ENCODE data around the gene SFRP5.

Gene SFRP5

DNA sequence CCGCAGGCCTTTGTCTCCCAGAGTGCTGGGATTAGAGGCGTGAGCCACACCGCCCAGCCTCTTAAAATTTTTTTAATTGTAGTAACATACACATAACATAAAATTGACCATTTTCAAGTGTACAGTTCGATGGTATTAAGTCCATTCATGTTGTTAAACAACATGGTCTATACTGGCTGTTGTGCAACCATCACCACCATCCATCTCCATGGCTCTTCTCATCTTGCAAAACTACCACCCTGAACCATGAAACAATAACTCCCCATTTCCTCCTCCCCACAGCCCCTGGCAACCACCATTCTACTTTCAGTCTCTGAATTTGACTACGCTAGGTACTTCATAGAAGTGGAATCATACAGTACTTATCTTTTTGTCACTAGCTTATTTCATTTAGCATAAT is 42.8 kb downstream of the SFRP5 start:
- no peak for DNase-seq (ENCODE audit: low read depth)
- TF ChIP-seq, protein P1, sequence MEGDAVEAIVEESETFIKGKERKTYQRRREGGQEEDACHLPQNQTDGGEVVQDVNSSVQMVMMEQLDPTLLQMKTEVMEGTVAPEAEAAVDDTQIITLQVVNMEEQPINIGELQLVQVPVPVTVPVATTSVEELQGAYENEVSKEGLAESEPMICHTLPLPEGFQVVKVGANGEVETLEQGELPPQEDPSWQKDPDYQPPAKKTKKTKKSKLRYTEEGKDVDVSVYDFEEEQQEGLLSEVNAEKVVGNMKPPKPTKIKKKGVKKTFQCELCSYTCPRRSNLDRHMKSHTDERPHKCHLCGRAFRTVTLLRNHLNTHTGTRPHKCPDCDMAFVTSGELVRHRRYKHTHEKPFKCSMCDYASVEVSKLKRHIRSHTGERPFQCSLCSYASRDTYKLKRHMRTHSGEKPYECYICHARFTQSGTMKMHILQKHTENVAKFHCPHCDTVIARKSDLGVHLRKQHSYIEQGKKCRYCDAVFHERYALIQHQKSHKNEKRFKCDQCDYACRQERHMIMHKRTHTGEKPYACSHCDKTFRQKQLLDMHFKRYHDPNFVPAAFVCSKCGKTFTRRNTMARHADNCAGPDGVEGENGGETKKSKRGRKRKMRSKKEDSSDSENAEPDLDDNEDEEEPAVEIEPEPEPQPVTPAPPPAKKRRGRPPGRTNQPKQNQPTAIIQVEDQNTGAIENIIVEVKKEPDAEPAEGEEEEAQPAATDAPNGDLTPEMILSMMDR (IDR thresholded peaks at IDR 0.05; ENCODE audit: low read depth, low read length, missing control alignments), result no peak
- H3K4me3 ChIP-seq (ENCODE audit: low read depth, low read length), result no peak overlapping the region

DNA sequence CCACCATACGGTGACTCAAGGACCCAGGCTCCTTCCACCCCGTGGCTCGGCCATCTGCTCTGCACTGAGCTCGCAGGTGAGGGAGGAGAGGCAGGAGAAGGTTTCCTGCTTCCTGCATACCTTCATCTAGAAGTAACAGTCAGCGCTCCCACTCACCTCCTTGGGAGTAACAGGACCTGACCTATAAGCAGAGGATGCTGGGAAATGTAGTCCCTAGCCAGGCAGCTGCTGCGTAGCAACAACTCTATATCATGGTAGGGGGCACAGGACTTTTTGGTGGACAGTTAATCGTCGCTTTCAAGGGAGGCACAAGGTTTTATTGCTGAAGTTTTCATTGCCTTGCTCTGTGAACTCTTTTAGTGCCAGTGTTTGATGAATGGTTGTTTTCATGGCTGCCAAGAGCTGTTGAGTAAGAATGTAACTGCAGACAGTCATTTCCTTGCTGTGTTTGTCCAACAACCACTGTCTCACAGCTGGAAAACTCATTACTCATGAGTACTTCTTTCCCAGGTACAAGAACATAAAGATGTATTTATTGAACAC is 45.1 kb downstream of the SFRP5 start:
- no peak overlapping the region for H3K4me3 ChIP-seq (ENCODE audit: low read depth, low read length)
- DNase-seq (ENCODE audit: low read depth), result no peak
- TF ChIP-seq, protein P1 (IDR thresholded peaks at IDR 0.05; ENCODE audit: low read depth, low read length, missing control alignments), result no peak

DNA sequence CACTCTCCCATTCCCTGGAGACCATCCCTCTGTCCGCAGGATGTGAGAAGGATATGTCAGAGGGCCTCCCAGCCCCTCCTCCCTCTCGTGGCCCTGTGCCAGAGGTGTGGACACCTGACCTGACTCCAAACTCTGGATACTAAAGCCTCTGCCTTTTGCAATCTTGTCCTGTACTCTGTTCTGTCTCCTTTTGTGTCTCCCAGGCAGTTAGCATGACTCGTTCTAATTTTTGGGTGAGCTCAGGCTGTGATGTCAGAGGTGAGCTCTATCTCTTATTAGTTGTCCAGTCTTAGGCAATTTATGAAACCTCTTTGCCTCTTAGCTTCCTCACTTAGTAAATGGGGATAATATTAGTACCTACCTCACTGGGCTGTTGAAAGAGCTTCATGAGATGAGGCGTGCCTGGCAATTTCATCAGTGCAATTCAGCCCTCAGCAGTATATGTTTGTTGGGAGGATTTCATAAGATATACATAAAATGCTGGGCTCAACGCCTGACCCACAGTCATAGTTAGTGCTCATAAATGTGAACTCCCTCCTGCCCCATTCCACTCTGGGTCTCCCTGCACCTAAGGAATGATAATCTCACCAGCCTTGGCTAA is 47.4 kb downstream of the SFRP5 start:
- DNase-seq (ENCODE audit: low read depth), result no peak
- no peak overlapping the region for H3K4me3 ChIP-seq (ENCODE audit: low read depth, low read length)
- TF ChIP-seq, protein P1 (IDR thresholded peaks at IDR 0.05; ENCODE audit: low read depth, low read length, missing control alignments), result no peak

DNA sequence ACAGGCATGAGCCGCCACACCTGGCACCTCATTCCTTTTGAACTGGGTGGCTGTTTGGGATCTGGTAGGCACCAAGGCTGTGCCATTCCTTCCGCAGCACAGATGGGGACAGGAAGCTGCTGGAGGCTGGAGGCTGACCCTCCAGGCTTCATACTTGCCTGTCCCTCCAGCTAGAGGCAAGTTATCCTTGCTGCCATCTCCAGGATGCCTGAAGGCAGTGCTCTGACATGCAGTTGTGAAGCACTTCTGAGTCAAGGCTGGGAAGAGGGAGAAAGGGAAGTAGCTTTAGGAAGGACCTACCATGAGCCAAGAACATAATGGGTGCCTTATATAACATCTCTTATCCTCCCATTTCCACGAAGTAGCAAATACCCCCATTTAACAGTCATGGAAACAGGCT is 48.8 kb downstream of the SFRP5 start:
- DNase-seq (ENCODE audit: low read depth), result no peak
- TF ChIP-seq, protein P1 (IDR thresholded peaks at IDR 0.05; ENCODE audit: low read depth, low read length, missing control alignments), result no peak

DNA sequence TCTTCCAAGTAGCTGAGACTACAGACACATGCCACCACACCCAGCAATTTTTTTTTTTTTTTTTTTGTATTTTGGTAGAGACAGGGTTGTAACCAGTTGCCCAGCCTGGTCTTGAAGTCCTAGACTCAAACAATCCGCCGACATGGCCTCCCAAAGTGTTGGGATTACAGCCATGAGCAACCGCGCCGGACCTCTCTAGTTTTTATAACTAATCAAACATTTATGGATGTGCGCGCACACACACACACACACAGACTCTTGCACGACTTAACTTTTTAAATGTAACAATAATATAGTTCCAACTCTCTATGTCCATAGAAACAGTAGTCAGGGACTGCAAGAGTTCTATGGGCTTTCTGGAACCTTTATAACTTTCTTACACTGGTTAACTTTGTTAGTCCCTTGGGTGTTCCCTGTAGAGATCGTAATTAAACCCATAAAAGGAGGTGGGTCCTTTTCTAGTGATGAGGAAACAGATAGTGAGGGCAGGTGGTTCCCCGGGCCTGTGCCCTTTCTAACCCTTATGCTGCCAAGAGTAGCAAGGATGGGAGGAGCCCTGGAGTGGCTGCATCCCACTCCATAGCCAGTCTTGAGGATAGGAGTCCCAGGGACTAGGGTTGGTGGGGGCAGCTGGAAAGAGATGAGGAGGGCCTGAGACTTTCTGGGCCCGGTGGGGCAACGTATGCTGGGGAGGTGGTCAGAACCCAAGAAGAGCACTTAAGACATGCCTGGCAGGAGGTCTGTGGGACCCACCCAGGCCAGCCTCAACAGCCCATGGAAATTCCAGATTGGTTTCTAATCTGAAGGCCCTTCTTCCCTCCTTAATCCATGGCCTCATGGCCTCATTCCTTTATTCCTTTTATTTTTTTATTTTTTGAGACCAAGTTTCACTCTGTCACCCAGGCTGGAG is 49.7 kb downstream of the SFRP5 start:
- TF ChIP-seq, protein P1 (IDR thresholded peaks at IDR 0.05; ENCODE audit: low read depth, low read length, missing control alignments), result no peak
- no peak overlapping the region for H3K4me3 ChIP-seq (ENCODE audit: low read depth, low read length)
- no peak for DNase-seq (ENCODE audit: low read depth)

More for the DNA sequence above, 48.8 kb downstream of the SFRP5 start:
- H3K4me3 ChIP-seq (ENCODE audit: low read depth, low read length), result no peak overlapping the region

DNA sequence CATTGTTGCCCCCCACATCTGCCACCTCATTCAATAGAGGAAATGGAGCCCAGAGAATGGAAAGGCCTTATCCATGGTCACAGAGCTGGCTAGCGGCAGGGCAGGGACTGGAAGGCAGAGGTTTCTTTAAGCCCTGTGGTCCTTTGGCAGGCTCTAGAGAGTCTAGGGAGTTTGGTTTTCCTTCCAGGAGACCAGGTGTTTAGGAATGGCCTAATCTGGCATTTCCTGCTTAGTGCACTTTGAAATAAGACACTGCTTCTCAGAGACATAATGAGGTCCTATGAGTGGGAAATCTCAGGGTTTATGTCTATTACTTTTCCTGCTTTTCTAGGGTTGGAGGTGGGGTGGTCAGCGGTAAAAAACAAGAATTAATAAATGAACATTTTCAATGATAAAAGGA is 52.2 kb downstream of the SFRP5 start:
- no peak for DNase-seq (ENCODE audit: low read depth)
- TF ChIP-seq, protein P1 (IDR thresholded peaks at IDR 0.05; ENCODE audit: low read depth, low read length, missing control alignments), result no peak
- no peak overlapping the region for H3K4me3 ChIP-seq (ENCODE audit: low read depth, low read length)
